H9 (cell line): ENCODE results near the gene CRYGS. TPM values are rescaled to one million over a fixed set of nuclear protein-coding genes. Genes with fewer than 3 reads are reported as not detected.

Experiments used
- DNase-seq: peaks from one replicate; pipeline ENCODE4 v3.0.0-alpha.2; 2017
- H2AFZ ChIP-seq: one replicate; pipeline ENCODE4 v1.6.1; 2013; ENCODE audit warnings: mild to moderate bottlenecking, low read length, control low read depth, moderate library complexity
- H2AK5ac ChIP-seq: 2 replicates; pipeline ENCODE4 v1.6.1; 2013; ENCODE audit warnings: low read length, control low read depth, mixed read lengths; ENCODE audit not compliant: insufficient read length
- H2BK120ac ChIP-seq: one replicate; pipeline ENCODE4 v1.6.1; 2013; ENCODE audit warnings: low read depth, mild to moderate bottlenecking, low read length, control low read depth, inconsistent platforms; ENCODE audit not compliant: poor library complexity, severe bottlenecking
- H2BK12ac ChIP-seq: 2 replicates; pipeline ENCODE4 v1.6.1; 2013; ENCODE audit warnings: low read length, control low read depth, mixed read lengths, low read depth; ENCODE audit not compliant: insufficient read length
- H2BK15ac ChIP-seq: 2 replicates; pipeline ENCODE4 v1.6.1; 2013; ENCODE audit warnings: low read depth, low read length, control low read depth
- H2BK20ac ChIP-seq: one replicate; pipeline ENCODE4 v1.6.1; 2013; ENCODE audit warnings: low read depth, mild to moderate bottlenecking, low read length, control low read depth, inconsistent platforms; ENCODE audit not compliant: poor library complexity, severe bottlenecking
- H2BK5ac ChIP-seq: 2 replicates; pipeline ENCODE4 v1.6.1; 2013; ENCODE audit warnings: low read length, control low read depth, mixed read lengths; ENCODE audit not compliant: insufficient read length
- H3K14ac ChIP-seq: 2 replicates; pipeline ENCODE4 v1.6.1; 2013; ENCODE audit warnings: low read length, control low read depth; ENCODE audit not compliant: insufficient read depth
- H3K18ac ChIP-seq: 2 replicates; pipeline ENCODE4 v1.6.1; 2013; ENCODE audit warnings: low read depth, mild to moderate bottlenecking, mixed read lengths, low read length, control low read depth; ENCODE audit not compliant: insufficient read length
- H3K23ac ChIP-seq: 2 replicates; pipeline ENCODE4 v1.6.1; 2013; ENCODE audit warnings: low read length, control low read depth, mixed read lengths, low read depth; ENCODE audit not compliant: insufficient read length
- H3K23me2 ChIP-seq: 2 replicates; pipeline ENCODE4 v1.6.1; 2013; ENCODE audit warnings: low read depth, mild to moderate bottlenecking, mixed read lengths, low read length, control low read depth; ENCODE audit not compliant: insufficient read length, poor library complexity, severe bottlenecking
- H3K27ac ChIP-seq: 2 replicates; pipeline ENCODE4 v1.5.1; 2013; ENCODE audit warnings: low read length, control low read depth, mixed read lengths, low read depth; ENCODE audit not compliant: insufficient read length
- H3K27me3 ChIP-seq: 2 replicates; pipeline ENCODE4 v1.6.1; 2013; ENCODE audit warnings: low read length, control low read depth, inconsistent platforms; ENCODE audit not compliant: insufficient read depth
- H3K4ac ChIP-seq: 2 replicates; pipeline ENCODE4 v1.6.1; 2013; ENCODE audit warnings: low read depth, mild to moderate bottlenecking, control low read depth, inconsistent platforms, low read length, moderate library complexity
- H3K4me1 ChIP-seq: 2 replicates; pipeline ENCODE4 v1.6.1; 2013; ENCODE audit warnings: low read length, control low read depth, inconsistent platforms; ENCODE audit not compliant: insufficient read depth
- H3K4me2 ChIP-seq: 2 replicates; pipeline ENCODE4 v1.6.1; 2013; ENCODE audit warnings: low read length, control low read depth, mixed read lengths; ENCODE audit not compliant: insufficient read length, insufficient read depth
- H3K56ac ChIP-seq: 2 replicates; pipeline ENCODE4 v1.6.1; 2013; ENCODE audit warnings: low read depth, mild to moderate bottlenecking, mixed read lengths, low read length, control low read depth; ENCODE audit not compliant: insufficient read length
- H3K79me1 ChIP-seq: 2 replicates; pipeline ENCODE4 v1.6.1; 2013; ENCODE audit warnings: low read depth, mild to moderate bottlenecking, moderate library complexity, low read length, control low read depth, inconsistent platforms; ENCODE audit not compliant: insufficient read depth, poor library complexity, severe bottlenecking
- H3K79me2 ChIP-seq: 2 replicates; pipeline ENCODE4 v1.6.1; 2013; ENCODE audit warnings: low read length, control low read depth, inconsistent platforms; ENCODE audit not compliant: insufficient read depth
- H3K9ac ChIP-seq: 2 replicates; pipeline ENCODE4 v1.6.1; 2013; ENCODE audit warnings: low read length, control low read depth, mixed read lengths; ENCODE audit not compliant: insufficient read length; ENCODE audit errors: extremely low read depth
- H3K9me3 ChIP-seq: one replicate; pipeline ENCODE4 v1.6.1; 2013; ENCODE audit warnings: low read depth, low read length, inconsistent platforms; ENCODE audit not compliant: control insufficient read depth
- H3T11ph ChIP-seq: one replicate; pipeline ENCODE4 v1.6.1; 2013; ENCODE audit warnings: mild to moderate bottlenecking, low read length, control low read depth, inconsistent platforms
- H4K20me1 ChIP-seq: one replicate; pipeline ENCODE4 v1.6.1; 2013; ENCODE audit not compliant: control insufficient read depth, insufficient read length, insufficient read depth
- H4K5ac ChIP-seq: 2 replicates; pipeline ENCODE4 v1.6.1; 2013; ENCODE audit warnings: low read depth, mild to moderate bottlenecking, mixed read lengths, low read length, control low read depth; ENCODE audit not compliant: insufficient read length
- H4K8ac ChIP-seq: replicated peaks from 2 replicates; pipeline ENCODE4 v1.6.1; 2013; ENCODE audit warnings: low read length, control low read depth, mixed read lengths, low read depth; ENCODE audit not compliant: insufficient read length
- H4K91ac ChIP-seq: 2 replicates; pipeline ENCODE4 v1.6.1; 2013; ENCODE audit warnings: low read depth, mild to moderate bottlenecking, moderate library complexity, mixed read lengths, low read length, control low read depth; ENCODE audit not compliant: insufficient read length
- H3K27ac Mint-ChIP-seq, 3 experiments: 2 replicates in 2 of 3; 3 replicates in 1 of 3; pipeline ENCODE4 v1.8.0; 2020 to 2021; ENCODE audit warnings: mixed read lengths in 3 of 3, mild to moderate bottlenecking in 1 of 3, moderate library complexity in 1 of 3
- H3K27me3 Mint-ChIP-seq: 2 replicates; pipeline ENCODE4 v1.8.0; 2021; ENCODE audit warnings: low read depth, mild to moderate bottlenecking, moderate library complexity, mixed read lengths
- H3K36me3 Mint-ChIP-seq, 3 experiments: 2 replicates in 2 of 3; 3 replicates in 1 of 3; pipeline ENCODE4 v1.8.0; 2020 to 2021; ENCODE audit warnings: low read depth in 3 of 3, mixed read lengths in 3 of 3; ENCODE audit not compliant: insufficient read depth in 1 of 3
- H3K4me1 Mint-ChIP-seq, 2 experiments: 2 replicates each; pipeline ENCODE4 v1.8.0; 2020; ENCODE audit warnings: mixed read lengths in 2 of 2
- H3K4me3 Mint-ChIP-seq, 2 experiments: 2 replicates in 1 of 2; 3 replicates in 1 of 2; pipeline ENCODE4 v1.8.0; 2020 to 2021; ENCODE audit warnings: mild to moderate bottlenecking in 2 of 2, mixed read lengths in 2 of 2, moderate library complexity in 1 of 2
- H3K9me3 Mint-ChIP-seq, 2 experiments: 2 replicates in 1 of 2; 3 replicates in 1 of 2; pipeline ENCODE4 v1.8.0; 2020; ENCODE audit warnings: mild to moderate bottlenecking in 2 of 2, mixed read lengths in 2 of 2, moderate library complexity in 1 of 2
- CTCF ChIP-seq: fragments of 200-600 bp; sonication (generic); conservative IDR thresholded peaks from 3 replicates; pipeline ENCODE4 v1.8.0; 2021; ENCODE audit warnings: antibody characterized with exemption, mild to moderate bottlenecking
- WGBS: extraction: QIAGEN DNeasy Blood & Tissue Kit; methylation state at CpG from one replicate; pipeline ENCODE4 v1.1.7; 2013; ENCODE audit warnings: missing lambda C conversion rate, low lambda C conversion rate, mixed read lengths; ENCODE audit not compliant: insufficient read length; ENCODE audit errors: extremely low coverage; 5-methylcytosine and 5-hydroxymethylcytosine counted together
- total RNA-seq: library from RNA; stranded (reverse); gene quantifications from 2 replicates; pipeline ENCODE4 v1.2.1, GENCODE V29; 2021

CRYGS gene
- total RNA-seq, 1 experiment from 2014 or later: 1.0 TPM

- Histone ChIP-seq H3K23me2 (no peaks in the 10 kb centered on the region), H3K4ac (no peak overlapping the region), H2BK20ac (no peak overlapping the region), H4K5ac (no peak overlapping the region), H3K9ac (no peak overlapping the region), H3K23ac (no peak overlapping the region), H3T11ph (no peak overlapping the region), H3K9me3 (no peaks in the 10 kb centered on the region), H2BK5ac (no peak overlapping the region), H3K79me1 (no peaks in the 10 kb centered on the region), H2AK5ac (no peak overlapping the region), H3K18ac (no peak overlapping the region), H2BK15ac (no peak overlapping the region), H3K27ac (no peak overlapping the region), H3K27me3 (no peaks in the 10 kb centered on the region), H4K8ac (no peak overlapping the region), H3K14ac (no peak overlapping the region), H4K20me1 (no peaks in the 10 kb centered on the region), H2BK12ac (no peak overlapping the region), H3K4me2 (no peak overlapping the region), H4K91ac (no peak overlapping the region), H3K4me1 (no peaks in the 10 kb centered on the region), H3K79me2 (no peaks in the 10 kb centered on the region), H2AFZ (no peak overlapping the region), H2BK120ac (no peak overlapping the region), H3K56ac (no peak overlapping the region)
- Mint-ChIP-seq H3K36me3 (peaks cover 4 to 13% (median 12%) of the 10 kb centered on the region in 3 experiments; a peak in 6 of 7 replicates), H3K4me1 (no peaks in the 10 kb centered on the region), H3K9me3 (no peaks in the 10 kb centered on the region), H3K27me3 (no peaks in the 10 kb centered on the region), H3K4me3 (no peak overlapping the region), H3K27ac (no peak overlapping the region)
- no peak for TF ChIP-seq CTCF
- no peak for DNase-seq
- WGBS: no CpG with 5 or more reads among the region's 5 CpGs
Observed at GRCh38 chr3:186589856-186590579, 45.8 kb upstream of the CRYGS start.
